HEK293T (cell line): Measurements from ENCODE around the gene MRPL43.

Experiments
- ARNT ChIP-seq: fragments of 450-650 bp; IDR thresholded peaks from 2 replicates; pipeline ENCODE4 v1.6.1; 2017; ENCODE audit warnings: mild to moderate bottlenecking
- BHLHE40 ChIP-seq: fragments of 450-650 bp; IDR thresholded peaks from 2 replicates; pipeline ENCODE4 v1.6.1; 2016; ENCODE audit warnings: mild to moderate bottlenecking, moderate library complexity, borderline replicate concordance
- CTBP1 ChIP-seq: fragments of 450-650 bp; IDR thresholded peaks from 2 replicates; pipeline ENCODE4 v1.6.1; 2016; ENCODE audit warnings: borderline replicate concordance
- ELF4 ChIP-seq: fragments of 450-650 bp; IDR thresholded peaks from 2 replicates; pipeline ENCODE4 v1.6.1; 2017; ENCODE audit warnings: antibody characterized with exemption
- FOXK2 ChIP-seq: fragments of 450-650 bp; IDR thresholded peaks from 2 replicates; pipeline ENCODE4 v1.6.1; 2016; ENCODE audit warnings: mild to moderate bottlenecking
- L3MBTL2 ChIP-seq: fragments of 450-650 bp; conservative IDR thresholded peaks from 2 replicates; pipeline ENCODE4 v1.6.1; 2016; ENCODE audit warnings: mild to moderate bottlenecking
- SP1 ChIP-seq: fragments of 450-650 bp; IDR thresholded peaks from 2 replicates; pipeline ENCODE4 v1.6.1; 2017
- TARDBP ChIP-seq: fragments of 450-650 bp; IDR thresholded peaks from 2 replicates; pipeline ENCODE4 v1.6.1; 2016

GRCh38 chr10:101033276-101033675, 46.0 kb upstream of the MRPL43 start:
- no peak for TF ChIP-seq SP1
- no peak for TF ChIP-seq ELF4
- no peak for TF ChIP-seq BHLHE40
- no peak for TF ChIP-seq FOXK2
- no peak for TF ChIP-seq L3MBTL2
- TF ChIP-seq ARNT, result no peak
- no peak for TF ChIP-seq CTBP1
- no peak for TF ChIP-seq TARDBP
